K562 (cell line): ENCODE results near the gene ISCA1.

Experiments used
- HIVEP1 ChIP-seq: fragments of 250-450 bp; sonication (Bioruptor Pico); IDR thresholded peaks from 2 replicates; pipeline ENCODE4 v1.4.0; 2020; ENCODE audit warnings: mild to moderate bottlenecking
- HMGN3 ChIP-seq: IDR thresholded peaks from 2 replicates; pipeline ENCODE4 v1.6.1; 2011; ENCODE audit warnings: borderline replicate concordance, low read depth, mild to moderate bottlenecking, mixed read lengths, low read length; ENCODE audit not compliant: insufficient read length; ENCODE audit errors: extremely low read depth
- KLF10 ChIP-seq: fragments of 250-450 bp; sonication (Bioruptor Pico); IDR thresholded peaks from 2 replicates; pipeline ENCODE4 v1.6.1; 2021; ENCODE audit warnings: matching md5 sums
- MED1 ChIP-seq: sonication (generic); formaldehyde crosslinking; IDR thresholded peaks from 2 replicates; pipeline ENCODE4 v1.8.1; 2023; ENCODE audit warnings: missing genetic modification reagents, borderline replicate concordance
- SIN3A ChIP-seq, 2 experiments: fragments of 150-350 bp in 1 of 2; IDR thresholded peaks; 2 replicates each; pipeline ENCODE4 v1.6.1; 2011 to 2016; ENCODE audit warnings: borderline replicate concordance in 2 of 2, low read depth in 2 of 2, low read length in 2 of 2, mild to moderate bottlenecking in 2 of 2, moderate library complexity in 2 of 2; ENCODE audit not compliant: control insufficient read depth in 1 of 2
- SMARCE1 ChIP-seq: fragments of 450-650 bp; IDR thresholded peaks from 2 replicates; pipeline ENCODE4 v1.7.1; 2016; ENCODE audit warnings: mild to moderate bottlenecking
- ZBTB11 ChIP-seq, 3 experiments: fragments of 200-800 bp in 1 of 3; fragments of 250-450 bp in 1 of 3; fragments of 450-650 bp in 1 of 3; sonication (Bioruptor Pico) in 1 of 3; sonication (Bioruptor generic) in 1 of 3; formaldehyde crosslinking in 1 of 3; IDR thresholded peaks; 2 replicates each; pipeline versions ENCODE4 v1.6.1 to v1.8.0; 2016 to 2022; ENCODE audit warnings: mild to moderate bottlenecking in 2 of 3, missing genetic modification characterization in 2 of 3, missing compliant biosample characterization in 1 of 3, moderate library complexity in 1 of 3
- ZNF121 ChIP-seq: sonication (generic); formaldehyde crosslinking; conservative IDR thresholded peaks from 2 replicates; pipeline ENCODE4 v1.8.0; 2022; ENCODE audit warnings: missing genetic modification reagents
- ZNF696 ChIP-seq: fragments of 250-450 bp; sonication (Bioruptor Pico); conservative IDR thresholded peaks from 2 replicates; pipeline ENCODE4 v1.4.0; 2020; ENCODE audit warnings: mild to moderate bottlenecking, moderate library complexity
- ZNF785 ChIP-seq: fragments of 250-450 bp; sonication (Bioruptor Pico); IDR thresholded peaks from 2 replicates; pipeline ENCODE4 v1.4.0; 2020; ENCODE audit warnings: mild to moderate bottlenecking
- TF ChIP-seq, protein P1 (sequence below): sonication (generic); formaldehyde crosslinking; IDR thresholded peaks from 2 replicates; pipeline ENCODE4 v1.9.0; 2022; ENCODE audit warnings: mild to moderate bottlenecking, missing genetic modification reagents
- TF ChIP-seq, protein P2 (sequence below), 3 experiments: IDR thresholded peaks in 2 of 3; conservative IDR thresholded peaks in 1 of 3; 2 replicates each; pipeline ENCODE4 v1.5.1; 2011 to 2012; ENCODE audit warnings: low read length in 3 of 3, mild to moderate bottlenecking in 3 of 3, control low read depth in 2 of 3, improper control_type of control experiment in 1 of 3, inconsistent platforms in 1 of 3, low read depth in 1 of 3, mixed read lengths in 1 of 3, moderate library complexity in 1 of 3; ENCODE audit not compliant: insufficient read depth in 2 of 3

- no peak for TF ChIP-seq HMGN3
- TF ChIP-seq, protein P1, sequence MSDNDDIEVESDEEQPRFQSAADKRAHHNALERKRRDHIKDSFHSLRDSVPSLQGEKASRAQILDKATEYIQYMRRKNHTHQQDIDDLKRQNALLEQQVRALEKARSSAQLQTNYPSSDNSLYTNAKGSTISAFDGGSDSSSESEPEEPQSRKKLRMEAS (CRISPR knock-in tag): no peak
- no peak for TF ChIP-seq ZNF696 (CRISPR knock-in tag)
- no peak for TF ChIP-seq ZNF785 (CRISPR knock-in tag)
- no peak for TF ChIP-seq SIN3A (IDR thresholded peaks at IDR 0.05; ENCODE audit: borderline replicate concordance in 2 of 2, control insufficient read depth in 1 of 2, low read depth in 2 of 2, low read length in 2 of 2)
- TF ChIP-seq SMARCE1: no peak
- no peak for TF ChIP-seq ZBTB11 (CRISPR knock-in tag; IDR thresholded peaks at IDR 0.05)
- no peak for TF ChIP-seq HIVEP1 (CRISPR knock-in tag)
- TF ChIP-seq ZNF121: no peak
- TF ChIP-seq, protein P2, sequence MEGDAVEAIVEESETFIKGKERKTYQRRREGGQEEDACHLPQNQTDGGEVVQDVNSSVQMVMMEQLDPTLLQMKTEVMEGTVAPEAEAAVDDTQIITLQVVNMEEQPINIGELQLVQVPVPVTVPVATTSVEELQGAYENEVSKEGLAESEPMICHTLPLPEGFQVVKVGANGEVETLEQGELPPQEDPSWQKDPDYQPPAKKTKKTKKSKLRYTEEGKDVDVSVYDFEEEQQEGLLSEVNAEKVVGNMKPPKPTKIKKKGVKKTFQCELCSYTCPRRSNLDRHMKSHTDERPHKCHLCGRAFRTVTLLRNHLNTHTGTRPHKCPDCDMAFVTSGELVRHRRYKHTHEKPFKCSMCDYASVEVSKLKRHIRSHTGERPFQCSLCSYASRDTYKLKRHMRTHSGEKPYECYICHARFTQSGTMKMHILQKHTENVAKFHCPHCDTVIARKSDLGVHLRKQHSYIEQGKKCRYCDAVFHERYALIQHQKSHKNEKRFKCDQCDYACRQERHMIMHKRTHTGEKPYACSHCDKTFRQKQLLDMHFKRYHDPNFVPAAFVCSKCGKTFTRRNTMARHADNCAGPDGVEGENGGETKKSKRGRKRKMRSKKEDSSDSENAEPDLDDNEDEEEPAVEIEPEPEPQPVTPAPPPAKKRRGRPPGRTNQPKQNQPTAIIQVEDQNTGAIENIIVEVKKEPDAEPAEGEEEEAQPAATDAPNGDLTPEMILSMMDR (IDR thresholded peaks at IDR 0.05 in 2 of 3, conservative IDR thresholded peaks at IDR 0.05 in 1 of 3; ENCODE audit: insufficient read depth in 2 of 3, low read depth in 1 of 3, low read length in 3 of 3): no peak
- TF ChIP-seq MED1 (CRISPR knock-in tag): no peak
- no peak for TF ChIP-seq KLF10
Measured at GRCh38 chr9:86280580-86280979, 1.8 kb downstream of the ISCA1 start.
